Tibial nerve (tissue), 4 donors: ENCODE results near the gene FER. TPM values are rescaled to one million over a fixed set of nuclear protein-coding genes. Genes with fewer than 3 reads are reported as not detected.

Source experiments
- DNase-seq, 2 donors: peaks; one replicate each; pipeline ENCODE4 v3.0.0-alpha.2; 2019; ENCODE audit warnings: low spot score in 2 of 2
- H3K27ac ChIP-seq, 4 donors: fragments of 200-600 bp; sonication (generic) in 3 of 4; one replicate each; pipeline ENCODE4 v1.5.1; 2017 to 2019; ENCODE audit warnings: mild to moderate bottlenecking in 1 of 4
- H3K27me3 ChIP-seq, 2 donors: fragments of 200-600 bp; sonication (generic) in 1 of 2; one replicate each; pipeline versions ENCODE4 v1.5.1 to v1.6.0; 2017 to 2019
- H3K36me3 ChIP-seq, 3 donors: fragments of 200-600 bp; sonication (generic); one replicate each; pipeline ENCODE4 v1.5.1; 2018 to 2019
- H3K4me1 ChIP-seq, 4 donors: fragments of 200-600 bp; sonication (generic) in 3 of 4; one replicate each; pipeline ENCODE4 v1.5.1; 2017 to 2019
- H3K4me3 ChIP-seq, 4 donors: fragments of 200-600 bp; sonication (generic) in 3 of 4; one replicate each; pipeline ENCODE4 v1.5.1; 2017 to 2019; ENCODE audit warnings: mild to moderate bottlenecking in 1 of 4, moderate library complexity in 1 of 4
- H3K9me3 ChIP-seq, 4 donors: fragments of 200-600 bp; sonication (generic) in 3 of 4; one replicate each; pipeline ENCODE4 v1.5.1; 2017 to 2019
- CTCF ChIP-seq, 5 experiments: fragments of 200-600 bp in 3 of 5; fragments of 450-650 bp in 2 of 5; sonication (generic) in 3 of 5; IDR thresholded peaks; one replicate each; pipeline ENCODE4 v1.5.1; 2016 to 2019; ENCODE audit warnings: antibody characterized with exemption in 5 of 5, mild to moderate bottlenecking in 3 of 5, moderate library complexity in 2 of 5
- EP300 ChIP-seq, 2 donors: sonication (generic); formaldehyde crosslinking; IDR thresholded peaks; one replicate each; pipeline ENCODE4 v1.6.1; 2017; ENCODE audit warnings: antibody characterized with exemption in 2 of 2, mild to moderate bottlenecking in 1 of 2
- POLR2A ChIP-seq, 2 donors: fragments of 450-650 bp; IDR thresholded peaks; one replicate each; pipeline ENCODE4 v1.6.1; 2017; ENCODE audit warnings: antibody characterized with exemption in 2 of 2, mild to moderate bottlenecking in 2 of 2, moderate library complexity in 2 of 2
- WGBS, 2 donors: methylation state at CpG; one replicate each; pipeline ENCODE4 v1.1.5; 2018; 5-methylcytosine and 5-hydroxymethylcytosine counted together
- total RNA-seq, 4 donors: library from RNA; depleted of rRNA; stranded (reverse); fragments of >200 nt; gene quantifications; one replicate each; pipeline ENCODE4 v1.1.0, GENCODE V29; 2016

The FER gene
- total RNA-seq, 4 donors from 2014 or later: 28.5 to 50.9 (median 39.6) TPM

GRCh38 chr5:108942701-108943100, 195.0 kb downstream of the FER start:
- no peaks in the 10 kb centered on the region for H3K9me3 ChIP-seq
- no peak for DNase-seq
- no peaks in the 10 kb centered on the region for H3K36me3 ChIP-seq
- H3K27ac ChIP-seq: peak overlapping the region in 1 of 4 donors; percentile 48
- WGBS, 2 donors: 17 to 28% methylated on average over 1 of the region's 1 CpG
- H3K4me1 ChIP-seq: no peaks in the 10 kb centered on the region
- H3K27me3 ChIP-seq: no peaks in the 10 kb centered on the region
- H3K4me3 ChIP-seq: no peak overlapping the region
- TF ChIP-seq CTCF (IDR thresholded peaks at IDR 0.05): no peak
- TF ChIP-seq EP300 (IDR thresholded peaks at IDR 0.05): no peak
- no peak for TF ChIP-seq POLR2A (IDR thresholded peaks at IDR 0.05)

- H3K27ac ChIP-seq: no peak overlapping the region
- no peaks in the 10 kb centered on the region for H3K4me1 ChIP-seq
- WGBS, 2 donors: 40 to 52% methylated on average over 3 of the region's 3 CpGs
- DNase-seq: no peak
- no peaks in the 10 kb centered on the region for H3K36me3 ChIP-seq
- H3K4me3 ChIP-seq: no peak overlapping the region
- TF ChIP-seq CTCF (IDR thresholded peaks at IDR 0.05) (no peak), EP300 (IDR thresholded peaks at IDR 0.05) (no peak), POLR2A (IDR thresholded peaks at IDR 0.05) (no peak)
- H3K27me3 ChIP-seq: no peaks in the 10 kb centered on the region
- H3K9me3 ChIP-seq: no peaks in the 10 kb centered on the region
Observed at GRCh38 chr5:108945094-108945493, 197.4 kb downstream of the FER start.

GRCh38 chr5:108946008-108946407, 198.3 kb downstream of the FER start:
- 83 to 88% methylated on average over 1 of the region's 1 CpG for WGBS, 2 donors
- TF ChIP-seq EP300 (IDR thresholded peaks at IDR 0.05): no peak
- TF ChIP-seq CTCF (IDR thresholded peaks at IDR 0.05): no peak
- TF ChIP-seq POLR2A (IDR thresholded peaks at IDR 0.05): no peak
- H3K9me3 ChIP-seq: no peaks in the 10 kb centered on the region
- no peak overlapping the region for H3K4me3 ChIP-seq
- no peaks in the 10 kb centered on the region for H3K36me3 ChIP-seq
- no peak overlapping the region for H3K27ac ChIP-seq
- no peaks in the 10 kb centered on the region for H3K4me1 ChIP-seq
- no peaks in the 10 kb centered on the region for H3K27me3 ChIP-seq
- no peak for DNase-seq

- no peak for DNase-seq
- TF ChIP-seq EP300 (IDR thresholded peaks at IDR 0.05): no peak
- no peak for TF ChIP-seq CTCF (IDR thresholded peaks at IDR 0.05)
- no peak for TF ChIP-seq POLR2A (IDR thresholded peaks at IDR 0.05)
- no peaks in the 10 kb centered on the region for H3K9me3 ChIP-seq
- H3K27me3 ChIP-seq: no peaks in the 10 kb centered on the region
- H3K36me3 ChIP-seq: no peaks in the 10 kb centered on the region
- WGBS, 2 donors: 75 to 78% methylated on average over 1 of the region's 1 CpG
- no peak overlapping the region for H3K4me3 ChIP-seq
- no peaks in the 10 kb centered on the region for H3K4me1 ChIP-seq
- no peak overlapping the region for H3K27ac ChIP-seq
Observed at GRCh38 chr5:108947164-108947563, 199.5 kb downstream of the FER start.

- 97 to 98% methylated on average over 2 of the region's 2 CpGs for WGBS, 2 donors
- no peak for DNase-seq
- no peak overlapping the region for H3K27ac ChIP-seq
- no peaks in the 10 kb centered on the region for H3K36me3 ChIP-seq
- no peaks in the 10 kb centered on the region for H3K9me3 ChIP-seq
- H3K4me1 ChIP-seq: no peaks in the 10 kb centered on the region
- H3K4me3 ChIP-seq: no peak overlapping the region
- TF ChIP-seq POLR2A (IDR thresholded peaks at IDR 0.05) (no peak), EP300 (IDR thresholded peaks at IDR 0.05) (no peak)
- H3K27me3 ChIP-seq: no peaks in the 10 kb centered on the region
Observed at GRCh38 chr5:108950276-108950675, 202.6 kb downstream of the FER start.

GRCh38 chr5:108953940-108954339, 206.2 kb downstream of the FER start:
- Histone ChIP-seq H3K27ac (no peak overlapping the region), H3K4me1 (no peaks in the 10 kb centered on the region), H3K36me3 (no peaks in the 10 kb centered on the region), H3K4me3 (no peak overlapping the region), H3K27me3 (no peaks in the 10 kb centered on the region), H3K9me3 (no peaks in the 10 kb centered on the region)
- no peak for TF ChIP-seq CTCF (IDR thresholded peaks at IDR 0.05)
- no peak for TF ChIP-seq EP300 (IDR thresholded peaks at IDR 0.05)
- TF ChIP-seq POLR2A (IDR thresholded peaks at IDR 0.05): no peak
- no peak for DNase-seq
